SK-N-SH (cell line): ENCODE results near the gene PTPRF. TPM values are rescaled to one million over a fixed set of nuclear protein-coding genes. Genes with fewer than 3 reads are reported as not detected.

Source experiments
- CTCF ChIA-PET: fragments of 300-600, 350-600 bp; formaldehyde crosslinking; extraction: SDS; loops from one replicate; lab custom pipeline; 2021; lab: Yijun Ruan, JAX
- POLR2A ChIA-PET: fragments of 350-600 bp; sonication (Branson Sonifier 250); formaldehyde crosslinking; extraction: SDS; loops from one replicate; lab custom pipeline; 2020; ENCODE audit warnings: antibody characterized with exemption, inconsistent platforms; lab: Yijun Ruan, JAX
- DNase-seq: peaks from one replicate; pipeline ENCODE4 v3.0.0; 2012
- H2AFZ ChIP-seq: fragments of 200-600 bp; sonication (generic); 2 replicates; pipeline ENCODE4 v1.8.1; 2016; ENCODE audit warnings: antibody characterized with exemption, mild to moderate bottlenecking, low read depth
- H3F3A ChIP-seq: fragments of 200-600 bp; sonication (generic); replicated peaks from 2 replicates; pipeline ENCODE3; 2016; ENCODE audit warnings: antibody characterized with exemption, mild to moderate bottlenecking; ENCODE audit not compliant: insufficient read depth
- H3K27ac ChIP-seq, 2 experiments: fragments of 200-500 bp in 1 of 2; fragments of 200-600 bp in 1 of 2; sonication (Bioruptor generic) in 1 of 2; sonication (generic), shearing (Covaris generic) in 1 of 2; 2 replicates each; pipeline versions ENCODE4 v1.5.1 to v1.6.1; 2014 to 2016; ENCODE audit warnings: low read depth in 2 of 2, inconsistent platforms in 1 of 2, low read length in 1 of 2, mild to moderate bottlenecking in 1 of 2, mixed read lengths in 1 of 2
- H3K27me3 ChIP-seq: fragments of 200-600 bp; sonication (generic), shearing (Covaris generic); 2 replicates; pipeline ENCODE4 v1.6.1; 2016; ENCODE audit warnings: mixed run types; ENCODE audit not compliant: insufficient read depth
- H3K36me3 ChIP-seq, 2 experiments: fragments of 200-500 bp in 1 of 2; fragments of 200-600 bp in 1 of 2; sonication (Bioruptor generic) in 1 of 2; sonication (generic) in 1 of 2; replicated peaks in 1 of 2; 2 replicates each; pipeline versions ENCODE3 to v1.5.1; 2014 to 2016; ENCODE audit warnings: low read length in 1 of 2, mild to moderate bottlenecking in 1 of 2; ENCODE audit not compliant: insufficient read depth in 2 of 2, control insufficient read depth in 1 of 2
- H3K4me1 ChIP-seq, 2 experiments: fragments of 200-500 bp in 1 of 2; fragments of 200-600 bp in 1 of 2; sonication (Bioruptor generic) in 1 of 2; sonication (generic), shearing (Covaris generic) in 1 of 2; 2 replicates each; pipeline versions ENCODE4 v1.5.1 to v1.6.1; 2014 to 2016; ENCODE audit warnings: low read depth in 1 of 2, low read length in 1 of 2, mixed run types in 1 of 2; ENCODE audit not compliant: insufficient read depth in 2 of 2, control insufficient read depth in 1 of 2
- H3K4me2 ChIP-seq: fragments of 200-600 bp; sonication (generic), shearing (Covaris generic); 2 replicates; pipeline ENCODE4 v1.6.1; 2017; ENCODE audit warnings: mixed run types
- H3K4me3 ChIP-seq, 2 experiments: fragments of 200-500 bp in 1 of 2; fragments of 200-600 bp in 1 of 2; sonication (Bioruptor generic) in 1 of 2; sonication (generic), shearing (Covaris generic) in 1 of 2; 2 replicates each; pipeline versions ENCODE4 v1.5.1 to v1.8.1; 2014 to 2016; ENCODE audit warnings: low read depth in 2 of 2, inconsistent platforms in 1 of 2, low read length in 1 of 2, mild to moderate bottlenecking in 1 of 2, mixed read lengths in 1 of 2, moderate library complexity in 1 of 2
- H3K79me2 ChIP-seq: fragments of 200-600 bp; sonication (generic); 2 replicates; pipeline ENCODE4 v1.8.1; 2017; ENCODE audit warnings: mild to moderate bottlenecking; ENCODE audit not compliant: insufficient read depth
- H3K9ac ChIP-seq: fragments of 200-600 bp; sonication (generic); 2 replicates; pipeline ENCODE4 v1.6.1; 2017; ENCODE audit warnings: mixed run types
- H3K9me2 ChIP-seq: fragments of 200-600 bp; sonication (generic); 2 replicates; pipeline ENCODE4 v1.6.1; 2017; ENCODE audit warnings: mixed run types
- H3K9me3 ChIP-seq: fragments of 200-600 bp; sonication (generic); 2 replicates; pipeline ENCODE4 v1.6.1; 2017; ENCODE audit warnings: mixed run types, mild to moderate bottlenecking, moderate library complexity
- H4K20me1 ChIP-seq: fragments of 200-600 bp; sonication (generic); 2 replicates; pipeline ENCODE4 v1.6.1; 2017; ENCODE audit warnings: mild to moderate bottlenecking, mixed run types; ENCODE audit not compliant: insufficient read depth
- CTCF ChIP-seq: fragments of 200-600 bp; sonication (generic); IDR thresholded peaks from 2 replicates; pipeline ENCODE4 v1.6.1; 2017; ENCODE audit warnings: antibody characterized with exemption, mild to moderate bottlenecking, moderate library complexity
- IRF3 ChIP-seq: fragments of 150-350 bp; IDR thresholded peaks from 2 replicates; pipeline ENCODE4 v1.6.1; 2016; ENCODE audit warnings: mild to moderate bottlenecking, low read depth, low read length
- MAX ChIP-seq: IDR thresholded peaks from 2 replicates; pipeline ENCODE4 v1.4.0; 2012; ENCODE audit warnings: low read depth
- REST ChIP-seq: IDR thresholded peaks from 2 replicates; pipeline ENCODE4 v1.6.1; 2012; ENCODE audit warnings: mild to moderate bottlenecking, low read depth, low read length, moderate library complexity
- WGBS: methylation state at CpG from one replicate; pipeline ENCODE4 v1.1.6; 2017; ENCODE audit warnings: low lambda C conversion rate; 5-methylcytosine and 5-hydroxymethylcytosine counted together
- polyA plus RNA-seq, 3 experiments: library from polyadenylated mRNA; depleted of rRNA; stranded (reverse); fragments of >200 nt; gene quantifications; 2 replicates each; pipeline ENCODE4 v1.2.3, GENCODE V29; 2012

Gene PTPRF
- polyA plus RNA-seq, 1 of the 3 experiments (the other 2 are of a cell fraction): 72.7 TPM

- Histone ChIP-seq H3K36me3 (no peaks in the 10 kb centered on the region), H3K4me1 (no peaks in the 10 kb centered on the region; a peak in 1 of 4 replicates), H3K27ac (no peak overlapping the region), H3K9me3 (no peaks in the 10 kb centered on the region), H3K9me2 (no peaks in the 10 kb centered on the region), H3K9ac (no peak overlapping the region), H3K79me2 (no peaks in the 10 kb centered on the region), H3F3A (no peaks in the 10 kb centered on the region), H3K4me3 (no peak overlapping the region), H2AFZ (no peak overlapping the region), H3K27me3 (no peaks in the 10 kb centered on the region), H4K20me1 (no peaks in the 10 kb centered on the region), H3K4me2 (no peak overlapping the region)
- ChIA-PET POLR2A (no interaction called here), CTCF (interaction anchor here (1.3 kb wide), 1 partner anchor 10 kb away, joined by 3 read pairs; no protein-coding TSS in a partner anchor)
- DNase-seq: no peak
- WGBS: 100% methylated on average over 3 of the region's 6 CpGs
- TF ChIP-seq MAX: no peak
Measured at GRCh38 chr1:43506233-43506632, 24.4 kb upstream of the PTPRF start.

- H3K9me2 ChIP-seq: no peaks in the 10 kb centered on the region
- H3K9ac ChIP-seq: no peak overlapping the region
- WGBS: 42% methylated on average over 3 of the region's 5 CpGs
- DNase-seq: no peak
- no peak overlapping the region for H3K4me2 ChIP-seq
- TF ChIP-seq IRF3: no peak
- TF ChIP-seq CTCF: no peak
- TF ChIP-seq REST: no peak
- TF ChIP-seq, all 33 proteins: peak for 0
- Histone ChIP-seq H2AFZ (no peak overlapping the region), H3K27ac (no peak overlapping the region), H3K4me1 (no peaks in the 10 kb centered on the region; a peak in 1 of 4 replicates), H3K36me3 (no peaks in the 10 kb centered on the region), H3K9me3 (no peaks in the 10 kb centered on the region), H3F3A (no peaks in the 10 kb centered on the region), H3K27me3 (no peaks in the 10 kb centered on the region), H4K20me1 (no peaks in the 10 kb centered on the region), H3K4me3 (no peak overlapping the region), H3K79me2 (no peaks in the 10 kb centered on the region)
- ChIA-PET CTCF (interaction anchor here (1.2 to 1.5 kb wide), 3 partner anchors 9 to 529 kb away, joined by 3 to 4 read pairs (median 3); no protein-coding TSS in a partner anchor), POLR2A (no interaction called here)
Measured at GRCh38 chr1:43507296-43508295, 23.1 kb upstream of the PTPRF start.
